Activated T-cell treated with anti-CD3 and anti-CD28 coated beads, Interleukin-2, amount 50 U/mL, for 1 hour (primary cell): ENCODE data around the gene ALLC.

ENCODE experiments used
- DNase-seq: peaks from one replicate; pipeline ENCODE4 v3.0.0-alpha.2; 2020

ALLC gene

GRCh38 chr2:3727397-3728045, 69.5 kb downstream of the ALLC start:
- no peak for DNase-seq

- no peak for DNase-seq
These were observed 70.4 kb downstream of the ALLC start for GRCh38 chr2:3728104-3729054.

GRCh38 chr2:3729055-3729448, 71.1 kb downstream of the ALLC start:
- no peak for DNase-seq

GRCh38 chr2:3729786-3730185, 71.8 kb downstream of the ALLC start:
- DNase-seq = no peak

- no peak for DNase-seq
These were observed 72.6 kb downstream of the ALLC start for GRCh38 chr2:3730646-3731045.

- no peak for DNase-seq
These were observed 73.8 kb downstream of the ALLC start for GRCh38 chr2:3731829-3732228.

GRCh38 chr2:3736112-3736511, 78.1 kb downstream of the ALLC start:
- DNase-seq = no peak

GRCh38 chr2:3737128-3737527, 79.1 kb downstream of the ALLC start:
- DNase-seq = no peak

- no peak for DNase-seq
These were observed 80.5 kb downstream of the ALLC start for GRCh38 chr2:3738454-3738853.

GRCh38 chr2:3739313-3739712, 81.3 kb downstream of the ALLC start:
- DNase-seq = no peak

GRCh38 chr2:3741396-3741795, 83.4 kb downstream of the ALLC start:
- DNase-seq = no peak

- DNase-seq = no peak
These were observed 84.0 kb downstream of the ALLC start for GRCh38 chr2:3741867-3742602.

- no peak for DNase-seq
These were observed 84.9 kb downstream of the ALLC start for GRCh38 chr2:3742743-3743508.

GRCh38 chr2:3743951-3744555, 86.1 kb downstream of the ALLC start:
- no peak for DNase-seq

- DNase-seq = no peak
These were observed 87.9 kb downstream of the ALLC start for GRCh38 chr2:3745920-3746319.

- DNase-seq = no peak
These were observed 89.1 kb downstream of the ALLC start for GRCh38 chr2:3747032-3747654.

GRCh38 chr2:3747826-3748225, 89.8 kb downstream of the ALLC start:
- no peak for DNase-seq

- no peak for DNase-seq
These were observed 91.2 kb downstream of the ALLC start for GRCh38 chr2:3749201-3749600.

GRCh38 chr2:3751251-3751650, 93.3 kb downstream of the ALLC start:
- no peak for DNase-seq

- no peak for DNase-seq
These were observed 93.8 kb downstream of the ALLC start for GRCh38 chr2:3751806-3752205.
